Inflammatory macrophage (primary cell): Measurements from ENCODE around the gene CNFN.

ENCODE experiments used
- DNase-seq, 2 donors: peaks; one replicate each; pipeline ENCODE4 v3.0.0-alpha.2; 2020 to 2022

The CNFN gene

GRCh38 chr19:42374826-42375376 is 15.2 kb downstream of the CNFN start:
- no peak for DNase-seq

- peak; percentile 13 to 25 for DNase-seq
Measured at GRCh38 chr19:42370626-42371175, 19.4 kb downstream of the CNFN start.

GRCh38 chr19:42370068-42370520 is 20.0 kb downstream of the CNFN start:
- no peak for DNase-seq

GRCh38 chr19:42369433-42370067 is 20.5 kb downstream of the CNFN start:
- DNase-seq, result no peak

- DNase-seq, result no peak
Measured at GRCh38 chr19:42368765-42369164, 21.3 kb downstream of the CNFN start.

- DNase-seq, result no peak
Measured at GRCh38 chr19:42368360-42368759, 21.7 kb downstream of the CNFN start.

GRCh38 chr19:42367929-42368328 is 22.2 kb downstream of the CNFN start:
- DNase-seq, result no peak

- DNase-seq, result no peak
Measured at GRCh38 chr19:42366673-42367072, 23.4 kb downstream of the CNFN start.

- DNase-seq, result peak; percentile 68 to 74
Measured at GRCh38 chr19:42363614-42364346, 26.3 kb downstream of the CNFN start.

GRCh38 chr19:42362891-42363440 is 27.1 kb downstream of the CNFN start:
- DNase-seq, result no peak

GRCh38 chr19:42362342-42362741 is 27.8 kb downstream of the CNFN start:
- no peak for DNase-seq

GRCh38 chr19:42361545-42361910 is 28.6 kb downstream of the CNFN start:
- no peak for DNase-seq

GRCh38 chr19:42360787-42361544 is 29.1 kb downstream of the CNFN start:
- no peak for DNase-seq

GRCh38 chr19:42357290-42357689 is 32.8 kb downstream of the CNFN start:
- no peak for DNase-seq

- DNase-seq, result no peak
Measured at GRCh38 chr19:42356686-42357085, 33.4 kb downstream of the CNFN start.

GRCh38 chr19:42355896-42356295 is 34.2 kb downstream of the CNFN start:
- DNase-seq, result no peak

- no peak for DNase-seq
Measured at GRCh38 chr19:42353341-42354015, 36.6 kb downstream of the CNFN start.

- DNase-seq, result no peak
Measured at GRCh38 chr19:42352301-42353259, 37.5 kb downstream of the CNFN start.

- no peak for DNase-seq
Measured at GRCh38 chr19:42351079-42351735, 38.9 kb downstream of the CNFN start.

- no peak for DNase-seq
Measured at GRCh38 chr19:42350417-42350816, 39.7 kb downstream of the CNFN start.
